Esophagus squamous epithelium (tissue), 5 donors: ENCODE data around the gene SESN3. TPM values are rescaled to one million over a fixed set of nuclear protein-coding genes. Genes with fewer than 3 reads are reported as not detected.

Source experiments
- DNase-seq: peaks from one replicate; lab custom pipeline; 2025; lab: John Stamatoyannopoulos, UW
- H3K27ac ChIP-seq, 4 donors: fragments of 200-600 bp; sonication (generic); one replicate each; pipeline ENCODE4 v1.5.1; 2016 to 2019; ENCODE audit warnings: mild to moderate bottlenecking in 1 of 4
- H3K27me3 ChIP-seq, 4 donors: fragments of 200-600 bp; sonication (generic); 1 replicate in 3 of 4; 2 replicates in 1 of 4; pipeline versions ENCODE4 v1.5.1 to v1.6.0; 2017 to 2021; ENCODE audit warnings: antibody characterized with exemption in 1 of 4
- H3K36me3 ChIP-seq, 3 donors: fragments of 200-600 bp; sonication (generic); one replicate each; pipeline ENCODE4 v1.5.1; 2016 to 2019
- H3K4me1 ChIP-seq, 3 donors: fragments of 200-600 bp; sonication (generic); one replicate each; pipeline ENCODE4 v1.5.1; 2017 to 2019
- H3K4me3 ChIP-seq, 4 donors: fragments of 200-600 bp; sonication (generic); 1 replicate in 3 of 4; 2 replicates in 1 of 4; pipeline ENCODE4 v1.5.1; 2016 to 2019; ENCODE audit warnings: mild to moderate bottlenecking in 2 of 4, moderate library complexity in 1 of 4
- H3K9me3 ChIP-seq, 3 donors: fragments of 200-600 bp; sonication (generic); one replicate each; pipeline ENCODE4 v1.5.1; 2016 to 2019
- CTCF ChIP-seq, 6 experiments: fragments of 450-650 bp in 4 of 6; fragments of 200-600 bp in 2 of 6; sonication (generic) in 2 of 6; IDR thresholded peaks; one replicate each; pipeline ENCODE4 v1.5.1; 2016 to 2019; ENCODE audit warnings: antibody characterized with exemption in 6 of 6, mild to moderate bottlenecking in 4 of 6, moderate library complexity in 4 of 6
- POLR2A ChIP-seq, 4 donors: fragments of 450-650 bp; IDR thresholded peaks; one replicate each; pipeline ENCODE4 v1.6.1; 2017; ENCODE audit warnings: antibody characterized with exemption in 4 of 4, mild to moderate bottlenecking in 4 of 4, moderate library complexity in 3 of 4
- WGBS, 2 donors: methylation state at CpG; one replicate each; pipeline ENCODE4 v1.1.5; 2018; 5-methylcytosine and 5-hydroxymethylcytosine counted together
- intact Hi-C: fragments of 100-400 bp; cut with DNase I; formaldehyde crosslinking; loops from one replicate; pipeline ENCODE4 v1.15.0; 2022
- total RNA-seq, 4 donors: library from RNA; depleted of rRNA; stranded (reverse); fragments of >200 nt; gene quantifications; one replicate each; pipeline ENCODE4 v1.1.0, GENCODE V29; 2016
- donor health status: DM: yes; HTN: yes; CAD: no.

Gene SESN3
- total RNA-seq, 4 donors from 2014 or later: 11.3 to 33.7 (median 22.1) TPM

GRCh38 chr11:95195831-95196230 lies 35.2 kb downstream of the SESN3 start:
- 53 to 65% methylated on average over 5 of the region's 5 CpGs for WGBS, 2 donors
- Histone ChIP-seq H3K4me3 (no peak overlapping the region), H3K9me3 (no peaks in the 10 kb centered on the region), H3K4me1 (no peaks in the 10 kb centered on the region), H3K36me3 (peaks cover 0 to 22% (median 0%) of the 10 kb centered on the region in 3 donors), H3K27me3 (no peaks in the 10 kb centered on the region), H3K27ac (no peak overlapping the region)
- TF ChIP-seq POLR2A (IDR thresholded peaks at IDR 0.05): no peak
- TF ChIP-seq CTCF (IDR thresholded peaks at IDR 0.05): no peak
- intact Hi-C loops: no loop called here
- no peak for DNase-seq

- intact Hi-C loops: no loop called here
- H3K27ac ChIP-seq: no peak overlapping the region
- DNase-seq: no peak
- H3K27me3 ChIP-seq: no peaks in the 10 kb centered on the region
- no peak overlapping the region for H3K4me3 ChIP-seq
- H3K9me3 ChIP-seq: no peaks in the 10 kb centered on the region
- peaks cover 0 to 45% (median 0%) of the 10 kb centered on the region in 3 donors for H3K36me3 ChIP-seq
- WGBS, 2 donors: 81 to 93% methylated on average over 1 of the region's 1 CpG
- TF ChIP-seq CTCF (IDR thresholded peaks at IDR 0.05) (no peak), POLR2A (IDR thresholded peaks at IDR 0.05) (no peak)
- no peaks in the 10 kb centered on the region for H3K4me1 ChIP-seq
These were observed 37.5 kb downstream of the SESN3 start for GRCh38 chr11:95193541-95193940.

GRCh38 chr11:95192717-95193116 lies 38.3 kb downstream of the SESN3 start:
- Histone ChIP-seq H3K27me3 (no peaks in the 10 kb centered on the region), H3K4me3 (no peak overlapping the region), H3K27ac (no peak overlapping the region), H3K36me3 (peaks cover 0 to 52% (median 0%) of the 10 kb centered on the region in 3 donors), H3K9me3 (no peaks in the 10 kb centered on the region), H3K4me1 (no peaks in the 10 kb centered on the region)
- intact Hi-C loops: no loop called here
- no peak for TF ChIP-seq POLR2A (IDR thresholded peaks at IDR 0.05)
- no peak for TF ChIP-seq CTCF (IDR thresholded peaks at IDR 0.05)
- 92 to 93% methylated on average over 3 of the region's 3 CpGs for WGBS, 2 donors
- DNase-seq: no peak

- no peaks in the 10 kb centered on the region for H3K27me3 ChIP-seq
- peaks cover 0 to 90% (median 0%) of the 10 kb centered on the region in 3 donors for H3K36me3 ChIP-seq
- H3K4me3 ChIP-seq: no peak overlapping the region
- no peak for DNase-seq
- no peak overlapping the region for H3K27ac ChIP-seq
- intact Hi-C loops: no loop called here
- H3K4me1 ChIP-seq: no peaks in the 10 kb centered on the region
- TF ChIP-seq POLR2A (IDR thresholded peaks at IDR 0.05) (no peak), CTCF (IDR thresholded peaks at IDR 0.05) (no peak)
- no peaks in the 10 kb centered on the region for H3K9me3 ChIP-seq
These were observed 43.3 kb downstream of the SESN3 start for GRCh38 chr11:95187723-95188122.

GRCh38 chr11:95182397-95182796 lies 48.6 kb downstream of the SESN3 start:
- Histone ChIP-seq H3K27me3 (no peaks in the 10 kb centered on the region), H3K4me3 (no peak overlapping the region), H3K36me3 (peaks cover 0 to 87% (median 5%) of the 10 kb centered on the region in 3 donors), H3K4me1 (no peaks in the 10 kb centered on the region), H3K9me3 (no peaks in the 10 kb centered on the region), H3K27ac (no peak overlapping the region)
- intact Hi-C loops: no loop called here
- no peak for DNase-seq
- TF ChIP-seq CTCF (IDR thresholded peaks at IDR 0.05) (no peak), POLR2A (IDR thresholded peaks at IDR 0.05) (no peak)
- 81 to 91% methylated on average over 2 of the region's 2 CpGs for WGBS, 2 donors
